HCT116 (cell line): ENCODE results near the gene KNOP1. TPM values are rescaled to one million over a fixed set of nuclear protein-coding genes. Genes with fewer than 3 reads are reported as not detected.

Experiments used
- ATAC-seq: fragments of 200-7000 bp; cut with Tn5 transposase; 2 replicates; pipeline ENCODE4 v1.9.1; 2020; ENCODE audit warnings: mild to moderate bottlenecking, moderate library complexity
- BruUV-seq: library from RNA; stranded (reverse); fragments of 400-500 nt; replicated peaks from 2 replicates; lab custom pipeline; 2021; lab: Mats Ljungman, UMichigan
- CTCF ChIA-PET: fragments of 300-600 bp; sonication (Branson Sonifier 250); formaldehyde crosslinking; loops from one replicate; lab custom pipeline; 2021; ENCODE audit warnings: antibody characterized with exemption; lab: Charles Lee
- POLR2A ChIA-PET: fragments of 300-600, 350-600 bp; sonication (Branson Sonifier 250); formaldehyde crosslinking; loops from one replicate; lab custom pipeline; 2021; ENCODE audit warnings: antibody characterized with exemption; lab: Charles Lee
- RAD21 ChIA-PET, 2 experiments: fragments of 300-600 bp; sonication (Branson Sonifier 250); formaldehyde crosslinking; loops; one replicate each; lab custom pipeline; 2023; ENCODE audit warnings: low total read pairs in 2 of 2; ENCODE audit not compliant: uncharacterized antibody in 2 of 2, unreplicated experiment in 2 of 2, low non-redundant PET in 1 of 2; lab: Charles Lee
- DNase-seq: peaks from one replicate; pipeline ENCODE4 v3.0.0-alpha.2; 2010; ENCODE audit warnings: low read depth, low spot score
- H2AFZ ChIP-seq: fragments of 200-600 bp; shearing (Covaris generic), sonication (generic); 2 replicates; pipeline ENCODE4 v1.6.1; 2017; ENCODE audit warnings: low read depth, mixed run types, mixed read lengths, antibody characterized with exemption, low read length; ENCODE audit not compliant: poor library complexity, severe bottlenecking
- H3K27ac ChIP-seq: 2 replicates; pipeline ENCODE4 v1.5.1; 2012; ENCODE audit warnings: low read depth, low read length
- H3K27me3 ChIP-seq: fragments of 200-600 bp; sonication (generic); 2 replicates; pipeline ENCODE4 v1.6.1; 2016; ENCODE audit warnings: mixed run types, low read length, mixed read lengths; ENCODE audit not compliant: insufficient read depth
- H3K36me3 ChIP-seq, 2 experiments: fragments of 200-500 bp in 1 of 2; fragments of 200-600 bp in 1 of 2; sonication (Bioruptor generic) in 1 of 2; sonication (generic) in 1 of 2; 2 replicates each; pipeline versions ENCODE4 v1.5.1 to v1.6.1; 2014 to 2016; ENCODE audit warnings: low read length in 2 of 2, inconsistent platforms in 1 of 2, mixed read lengths in 1 of 2, mixed run types in 1 of 2; ENCODE audit not compliant: insufficient read depth in 2 of 2, control insufficient read depth in 1 of 2
- H3K4me1 ChIP-seq, 2 experiments: fragments of 200-600 bp in 1 of 2; sonication (generic) in 1 of 2; 2 replicates each; pipeline versions ENCODE4 v1.5.1 to v1.6.1; 2012 to 2017; ENCODE audit warnings: low read length in 2 of 2, inconsistent platforms in 1 of 2, mild to moderate bottlenecking in 1 of 2, mixed read lengths in 1 of 2, mixed run types in 1 of 2, moderate library complexity in 1 of 2; ENCODE audit not compliant: insufficient read depth in 2 of 2, control insufficient read depth in 1 of 2
- H3K4me2 ChIP-seq: fragments of 200-600 bp; sonication (generic); 2 replicates; pipeline ENCODE4 v1.6.1; 2017; ENCODE audit warnings: mixed run types, low read length, mixed read lengths
- H3K4me3 ChIP-seq, 2 experiments: fragments of 200-600 bp in 1 of 2; sonication (generic) in 1 of 2; replicated peaks in 1 of 2; 2 replicates each; pipeline ENCODE4 v1.5.1; 2011 to 2016; ENCODE audit warnings: low read length in 2 of 2, control low read depth in 1 of 2, low read depth in 1 of 2, mild to moderate bottlenecking in 1 of 2, mixed read lengths in 1 of 2, mixed run types in 1 of 2
- H3K79me2 ChIP-seq: fragments of 200-600 bp; sonication (generic); 2 replicates; pipeline ENCODE4 v1.6.1; 2017; ENCODE audit warnings: mild to moderate bottlenecking, mixed run types, low read length, moderate library complexity, mixed read lengths; ENCODE audit not compliant: insufficient read depth
- H3K9ac ChIP-seq: fragments of 200-600 bp; sonication (generic); 2 replicates; pipeline ENCODE4 v1.6.1; 2016; ENCODE audit warnings: low read length, mixed read lengths
- H3K9me2 ChIP-seq: fragments of 200-600 bp; sonication (generic), shearing (Covaris generic); 2 replicates; pipeline ENCODE4 v1.6.1; 2017; ENCODE audit warnings: mixed run types, mild to moderate bottlenecking, moderate library complexity; ENCODE audit not compliant: insufficient read depth
- H3K9me3 ChIP-seq, 2 experiments: fragments of 200-500 bp in 1 of 2; fragments of 200-600 bp in 1 of 2; sonication (Bioruptor generic) in 1 of 2; sonication (generic) in 1 of 2; 2 replicates each; pipeline ENCODE4 v1.6.1; 2014 to 2017; ENCODE audit warnings: low read length in 2 of 2, mixed read lengths in 2 of 2, inconsistent platforms in 1 of 2, low read depth in 1 of 2, mild to moderate bottlenecking in 1 of 2, mixed run types in 1 of 2, moderate library complexity in 1 of 2; ENCODE audit not compliant: control insufficient read depth in 1 of 2, insufficient read depth in 1 of 2
- H4K20me1 ChIP-seq: fragments of 200-600 bp; sonication (generic), shearing (Covaris generic); 2 replicates; pipeline ENCODE4 v1.6.1; 2017; ENCODE audit warnings: mixed run types, mild to moderate bottlenecking, moderate library complexity; ENCODE audit not compliant: insufficient read depth
- ATF3 ChIP-seq: IDR thresholded peaks from 2 replicates; pipeline ENCODE4 v1.6.1; 2012
- CTCF ChIP-seq, 3 experiments: fragments of 200-600 bp in 1 of 3; sonication (generic) in 1 of 3; IDR thresholded peaks in 2 of 3; conservative IDR thresholded peaks in 1 of 3; 2 replicates each; pipeline ENCODE4 v1.5.1; 2012 to 2017; ENCODE audit warnings: low read depth in 2 of 3, low read length in 2 of 3, antibody characterized with exemption in 1 of 3, borderline replicate concordance in 1 of 3, control low read depth in 1 of 3, mild to moderate bottlenecking in 1 of 3, mixed read lengths in 1 of 3, mixed run types in 1 of 3, moderate library complexity in 1 of 3; ENCODE audit not compliant: insufficient read depth in 1 of 3
- FOSL1 ChIP-seq: IDR thresholded peaks from 2 replicates; pipeline ENCODE4 v1.6.1; 2012; ENCODE audit warnings: low read depth
- SIN3A ChIP-seq: IDR thresholded peaks from 2 replicates; pipeline ENCODE4 v1.6.1; 2012; ENCODE audit warnings: low read depth
- SRF ChIP-seq: IDR thresholded peaks from 2 replicates; pipeline ENCODE4 v1.6.1; 2012; ENCODE audit warnings: low read depth
- YY1 ChIP-seq: IDR thresholded peaks from 2 replicates; pipeline ENCODE4 v1.6.1; 2011; ENCODE audit warnings: low read length, low read depth, moderate library complexity, mild to moderate bottlenecking; ENCODE audit not compliant: insufficient replicate concordance; ENCODE audit errors: extremely low read depth
- ZBTB33 ChIP-seq: IDR thresholded peaks from 2 replicates; pipeline ENCODE4 v1.6.1; 2011; ENCODE audit warnings: mild to moderate bottlenecking, low read length, moderate library complexity; ENCODE audit not compliant: insufficient replicate concordance; ENCODE audit errors: extremely low read depth
- intact Hi-C: fragments of 100-400 bp; cut with micrococcal nuclease; formaldehyde crosslinking; loops from 2 replicates; pipeline ENCODE4 v1.10.0; 2022
- total RNA-seq: library from RNA; stranded (reverse); gene quantifications from one replicate; pipeline ENCODE4 v1.2.1, GENCODE V29; 2021; ENCODE audit not compliant: unreplicated experiment

Gene KNOP1
- total RNA-seq, 1 experiment from 2014 or later, result 34.6 TPM

- RAD21 ChIA-PET, result no interaction called here
- Histone ChIP-seq H4K20me1 (no peaks in the 10 kb centered on the region), H3K27me3 (no peaks in the 10 kb centered on the region), H3K9ac (no peak overlapping the region), H3K4me1 (peaks cover 0 to 8% of the 10 kb centered on the region in 2 experiments; a peak in 2 of 4 replicates), H3K9me3 (no peaks in the 10 kb centered on the region), H2AFZ (no peak overlapping the region), H3K4me3 (no peak overlapping the region), H3K79me2 (peaks cover 27% of the 10 kb centered on the region), H3K9me2 (no peaks in the 10 kb centered on the region), H3K36me3 (no peaks in the 10 kb centered on the region), H3K4me2 (no peak overlapping the region), H3K27ac (no peak overlapping the region)
- DNase-seq (no peak), ATAC-seq (no peak)
- intact Hi-C loops, result no loop called here
- TF ChIP-seq ATF3, result no peak
- no peak for TF ChIP-seq ZBTB33
- TF ChIP-seq SRF, result no peak
- no peak for TF ChIP-seq YY1
- no peak for TF ChIP-seq SIN3A
- no peak for TF ChIP-seq CTCF (IDR thresholded peaks at IDR 0.05 in 2 of 3, conservative IDR thresholded peaks at IDR 0.05 in 1 of 3; ENCODE audit: borderline replicate concordance in 1 of 3, insufficient read depth in 1 of 3, low read depth in 2 of 3, low read length in 2 of 3)
- no peak for TF ChIP-seq FOSL1
- BruUV-seq, result no TSS peak
- CTCF ChIA-PET, result no interaction called here
- POLR2A ChIA-PET, result no interaction called here
Measured at GRCh38 chr16:19722269-19722952, 4.4 kb upstream of the KNOP1 start.
